Superior temporal gyrus (tissue), 1 donor: ENCODE results near the gene BICC1.

Source experiments
- DNase-seq: peaks from one replicate; pipeline ENCODE4 v3.0.0-alpha.2; 2016; ENCODE audit errors: extremely low spot score

The BICC1 gene

GRCh38 chr10:58746474-58747185, 234.0 kb downstream of the BICC1 start:
- DNase-seq, result no peak

GRCh38 chr10:58747687-58748086, 235.0 kb downstream of the BICC1 start:
- no peak for DNase-seq

GRCh38 chr10:58752665-58753064, 240.0 kb downstream of the BICC1 start:
- no peak for DNase-seq

GRCh38 chr10:58753425-58753824, 240.8 kb downstream of the BICC1 start:
- DNase-seq, result no peak

- DNase-seq, result no peak
These were observed 242.0 kb downstream of the BICC1 start for GRCh38 chr10:58754469-58755339.

- no peak for DNase-seq
These were observed 242.6 kb downstream of the BICC1 start for GRCh38 chr10:58755340-58755610.

- no peak for DNase-seq
These were observed 243.0 kb downstream of the BICC1 start for GRCh38 chr10:58755677-58756076.

- no peak for DNase-seq
These were observed 243.6 kb downstream of the BICC1 start for GRCh38 chr10:58756130-58756719.

- DNase-seq, result no peak
These were observed 244.8 kb downstream of the BICC1 start for GRCh38 chr10:58757352-58758065.

GRCh38 chr10:58758321-58758720, 245.6 kb downstream of the BICC1 start:
- no peak for DNase-seq

GRCh38 chr10:58764087-58764747, 251.5 kb downstream of the BICC1 start:
- no peak for DNase-seq

- DNase-seq, result no peak
These were observed 253.2 kb downstream of the BICC1 start for GRCh38 chr10:58765910-58766309.

- no peak for DNase-seq
These were observed 255.0 kb downstream of the BICC1 start for GRCh38 chr10:58767652-58768051.

GRCh38 chr10:58771863-58772262, 259.2 kb downstream of the BICC1 start:
- DNase-seq, result no peak

GRCh38 chr10:58772758-58773157, 260.1 kb downstream of the BICC1 start:
- no peak for DNase-seq

- DNase-seq, result no peak
These were observed 260.7 kb downstream of the BICC1 start for GRCh38 chr10:58773341-58773740.

GRCh38 chr10:58773944-58774343, 261.3 kb downstream of the BICC1 start:
- no peak for DNase-seq

- no peak for DNase-seq
These were observed 263.4 kb downstream of the BICC1 start for GRCh38 chr10:58775960-58776567.

- no peak for DNase-seq
These were observed 264.1 kb downstream of the BICC1 start for GRCh38 chr10:58776568-58777318.

GRCh38 chr10:58778966-58779365, 266.3 kb downstream of the BICC1 start:
- DNase-seq, result no peak

GRCh38 chr10:58779594-58779993, 266.9 kb downstream of the BICC1 start:
- DNase-seq, result no peak
